ENCODE results near the gene DARS1.
"Not testable (repeated sequence)": the region's sequence is repeated elsewhere in the genome, so short reads cannot be mapped to it uniquely, and the experiment has no call there.

The DARS1 gene

DNA sequence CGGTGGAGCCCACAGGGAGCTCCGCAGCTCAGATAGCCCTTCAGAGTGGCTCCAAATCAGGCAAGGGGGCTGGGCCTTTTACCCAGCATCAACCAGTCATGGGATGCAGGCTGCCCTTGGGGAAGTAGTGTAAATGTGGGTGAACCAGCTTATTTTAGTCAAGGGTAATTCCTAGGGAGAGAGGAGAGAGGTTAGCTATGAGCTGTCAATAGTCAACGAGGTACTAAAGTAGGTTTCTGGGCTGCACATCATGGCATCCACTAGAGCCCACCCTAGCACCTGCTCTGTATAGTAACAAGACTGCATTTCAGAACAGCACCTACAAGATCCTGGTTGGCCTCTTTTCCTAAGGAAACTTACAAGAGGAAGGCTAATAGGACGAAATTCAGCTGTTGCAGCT, 99.7 kb downstream of the DARS1 start:
- no peak for DNase-seq (ENCODE audit: low read depth in 2 of 2)

DNA sequence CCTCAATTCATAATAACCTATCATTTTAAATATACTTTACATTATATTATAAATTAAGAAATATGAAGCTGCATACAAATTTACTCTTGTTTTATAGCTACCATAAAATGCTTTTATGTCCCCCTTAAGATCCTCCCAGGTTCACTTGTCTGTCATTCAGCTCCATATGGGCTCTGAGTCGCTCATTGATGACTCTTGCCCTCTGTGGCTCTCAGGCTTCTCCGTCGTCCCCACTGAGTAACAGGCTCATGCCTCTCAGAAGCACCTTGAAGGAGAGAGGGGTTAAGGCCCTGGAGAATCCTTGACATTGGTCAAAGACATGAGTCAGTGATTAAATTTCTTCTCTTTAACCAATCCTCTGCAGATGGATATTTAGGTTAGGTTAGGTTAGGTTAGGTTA, 103.0 kb downstream of the DARS1 start:
- DNase-seq (ENCODE audit: low read depth in 2 of 2), result no peak

DNA sequence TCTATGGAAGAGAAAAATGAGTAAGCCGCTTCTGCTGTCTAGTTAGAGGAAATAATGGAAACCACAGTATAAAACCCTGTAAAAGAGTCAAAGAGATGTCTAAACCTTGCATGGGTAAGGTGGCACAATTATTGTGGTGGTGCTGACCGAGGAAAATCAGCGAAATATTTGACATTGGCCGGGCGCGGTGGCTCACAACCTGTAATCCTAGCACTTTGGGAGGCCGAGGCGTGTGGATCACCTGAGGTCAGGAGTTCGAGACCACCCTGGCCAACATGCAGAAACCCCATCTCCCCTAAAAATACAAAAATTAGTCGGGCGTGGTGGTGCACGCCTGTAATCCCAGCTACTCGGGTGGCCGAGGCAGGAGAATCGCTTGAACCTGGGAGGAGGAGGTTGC, 108.7 kb downstream of the DARS1 start:
- not testable (repeated sequence) for DNase-seq (ENCODE audit: low read depth in 2 of 2)

DNA sequence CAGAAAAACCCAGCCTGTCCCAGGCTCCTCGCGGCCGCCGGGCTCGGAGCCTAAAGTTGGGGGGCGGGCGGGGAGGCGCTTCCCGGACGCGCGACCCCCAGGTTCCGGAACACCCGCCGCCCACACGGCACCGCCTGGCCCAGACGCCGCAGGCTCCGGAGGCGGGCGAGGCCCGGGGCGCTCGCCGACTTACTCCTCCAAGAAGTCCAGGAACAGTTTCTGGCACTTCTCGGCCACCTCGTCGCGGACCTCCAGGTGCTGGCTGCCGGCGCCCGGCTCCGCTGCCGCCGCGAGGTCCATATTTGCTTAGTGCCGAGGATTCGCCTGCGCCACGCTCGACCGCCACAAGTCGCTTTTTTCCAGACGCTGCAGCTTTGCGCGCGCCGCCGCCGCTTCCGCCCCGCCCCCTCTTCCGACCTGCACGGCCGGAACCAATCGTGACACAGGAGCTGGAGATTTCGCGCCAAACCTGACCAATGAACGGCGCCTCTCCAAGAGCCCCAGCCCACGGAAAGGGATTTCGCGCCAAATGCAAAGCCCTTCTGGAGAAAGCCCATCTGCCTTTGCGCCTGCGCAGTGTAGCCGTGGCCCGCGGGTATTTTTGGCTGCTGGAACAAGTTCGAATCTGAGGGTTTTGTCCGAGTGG, 109.2 kb downstream of the DARS1 start, which contains the start of gene MCM6:
MCM6 (minus strand) TSS at position 378 of the 646 bp plus-strand sequence; CDS start at position 300, 78 bp downstream.
- DNase-seq (ENCODE audit: low read depth in 2 of 2), result peak; percentile 99

DNA sequence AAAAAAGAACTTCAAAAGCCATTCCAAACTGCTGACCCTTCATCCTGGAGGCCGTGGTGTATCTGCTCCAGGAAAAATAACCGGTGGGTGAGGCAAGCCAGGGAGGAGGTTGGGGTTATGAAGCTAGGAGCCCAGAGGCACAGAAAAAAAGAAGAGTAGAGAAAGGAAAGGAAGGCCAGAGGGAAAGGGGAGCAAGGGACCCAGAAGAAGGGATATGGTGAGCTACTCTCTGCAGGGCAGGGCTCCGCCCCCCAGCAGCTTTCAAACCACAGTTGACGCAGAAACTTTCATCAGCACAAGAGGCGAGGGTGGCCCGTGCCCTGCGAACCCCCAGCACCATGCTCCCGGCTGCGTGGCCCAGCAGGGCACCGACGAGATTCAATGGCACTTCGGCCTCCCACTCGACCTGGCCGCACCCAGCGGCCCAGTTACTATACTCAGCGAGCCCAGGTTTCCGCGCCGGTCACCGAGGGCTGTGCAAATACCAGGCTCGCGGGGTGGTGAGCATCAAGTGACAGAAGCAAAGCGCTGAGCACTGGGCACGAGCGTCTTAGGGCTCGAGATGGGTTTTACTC, 109.8 kb downstream of the DARS1 start:
- DNase-seq (ENCODE audit: low read depth in 2 of 2), result peak; percentile 60 to 66

DNA sequence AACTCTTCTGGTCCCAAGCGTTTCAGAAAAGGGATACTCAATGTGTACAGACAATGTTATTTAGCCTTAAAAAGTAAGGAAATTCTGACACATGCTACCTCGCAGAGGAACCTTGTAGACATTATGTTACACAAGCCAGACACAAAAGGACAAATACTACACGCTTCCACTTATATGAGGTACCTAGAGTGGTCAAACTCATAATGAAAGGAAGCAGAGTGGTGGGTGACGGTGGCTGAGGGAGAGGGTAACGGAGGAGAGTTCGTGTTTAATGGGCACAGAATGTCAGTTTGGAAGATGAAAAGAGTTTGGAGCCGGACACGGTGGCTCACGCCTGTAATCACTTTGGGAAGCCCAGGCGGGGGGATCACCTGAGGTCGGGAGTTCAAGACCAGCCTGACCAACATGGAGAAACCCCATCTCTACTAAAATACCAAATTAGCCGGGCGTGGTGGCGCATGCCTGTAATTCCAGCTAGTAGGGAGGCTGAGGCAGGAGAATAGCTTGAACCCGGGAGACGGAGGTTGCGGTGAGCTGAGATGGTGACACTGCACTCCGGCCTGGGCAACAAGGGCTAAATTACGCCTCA, 110.6 kb downstream of the DARS1 start:
- DNase-seq (ENCODE audit: low read depth in 2 of 2), result no peak

DNA sequence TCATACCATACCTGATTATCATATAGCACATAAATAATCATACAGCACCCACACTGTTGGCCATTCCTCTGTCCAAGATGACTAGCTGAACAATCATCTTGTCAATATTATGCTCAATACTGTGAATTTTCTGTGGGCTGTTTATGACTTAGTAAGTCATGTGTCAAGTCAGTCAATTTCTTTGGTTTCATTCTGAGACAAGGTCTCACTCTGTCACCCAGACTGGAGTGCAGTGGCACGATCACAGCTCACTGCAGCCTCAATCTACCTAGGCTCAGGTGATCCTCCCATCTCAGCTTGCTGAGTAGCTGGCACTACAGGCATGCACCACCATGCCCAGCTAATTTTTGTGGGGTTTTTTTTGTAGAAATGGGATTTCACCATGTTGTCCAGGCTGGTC, 114.9 kb downstream of the DARS1 start:
- no peak for DNase-seq (ENCODE audit: low read depth in 2 of 2)

DNA sequence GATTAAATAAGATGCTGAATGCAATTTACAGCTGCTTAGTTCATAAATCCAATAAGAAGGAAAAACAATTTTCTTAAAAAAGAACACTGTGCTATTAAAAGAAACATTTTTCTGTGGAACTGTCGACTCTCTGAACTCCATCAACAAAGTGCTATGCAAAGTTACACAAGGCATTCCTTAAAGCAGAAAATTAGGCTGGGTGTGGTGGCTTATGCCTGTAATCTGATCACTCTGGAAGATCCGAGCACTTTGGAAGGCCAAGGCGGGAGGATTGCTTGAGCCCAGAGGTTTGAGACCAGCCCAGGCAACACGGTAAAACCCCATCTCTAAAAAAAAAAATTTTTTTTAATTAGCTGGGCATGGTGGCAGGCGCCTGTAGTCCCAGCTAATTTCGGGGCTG, 122.2 kb downstream of the DARS1 start:
- no peak for DNase-seq (ENCODE audit: low read depth in 2 of 2)

DNA sequence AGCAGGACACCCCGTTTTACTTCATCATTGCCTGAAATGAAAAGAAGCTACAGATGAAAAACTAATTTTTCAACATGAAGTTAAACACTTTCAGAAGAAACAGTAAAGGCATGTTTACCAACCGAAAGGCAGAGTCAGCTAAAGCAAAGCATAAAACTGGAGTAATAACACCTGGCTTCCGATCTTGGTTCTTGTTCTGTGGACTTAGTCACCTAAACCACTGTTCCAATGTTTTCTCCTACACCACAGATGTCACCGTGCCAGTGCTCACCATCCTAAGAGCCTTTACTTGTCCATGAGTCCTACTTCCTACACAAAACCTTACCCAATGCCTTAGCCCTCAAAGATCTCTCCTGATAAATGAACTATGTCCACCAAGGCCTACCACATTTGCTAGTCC, 122.7 kb downstream of the DARS1 start:
- DNase-seq (ENCODE audit: low read depth in 2 of 2), result no peak
